Renal cortical epithelial cell (primary cell): ENCODE data around the gene POLR2F. TPM values are rescaled to one million over a fixed set of nuclear protein-coding genes. Genes with fewer than 3 reads are reported as not detected.
"Not testable (repeated sequence)": the region's sequence is repeated elsewhere in the genome, so short reads cannot be mapped to it uniquely, and the experiment has no call there.

Experiments
- DNase-seq: peaks from one replicate; pipeline ENCODE4 v3.0.0-alpha.2; 2011; ENCODE audit warnings: low read depth
- total RNA-seq: library from RNA; depleted of rRNA; stranded (reverse); fragments of >200 nt; gene quantifications from 2 replicates; pipeline ENCODE4 v1.2.3, GENCODE V29; 2014

The POLR2F gene
- total RNA-seq, 1 donor from 2014 or later = 37.9 TPM

GRCh38 chr22:37953062-37953436, 450 bp upstream of the POLR2F start:
- no peak for DNase-seq

DNA sequence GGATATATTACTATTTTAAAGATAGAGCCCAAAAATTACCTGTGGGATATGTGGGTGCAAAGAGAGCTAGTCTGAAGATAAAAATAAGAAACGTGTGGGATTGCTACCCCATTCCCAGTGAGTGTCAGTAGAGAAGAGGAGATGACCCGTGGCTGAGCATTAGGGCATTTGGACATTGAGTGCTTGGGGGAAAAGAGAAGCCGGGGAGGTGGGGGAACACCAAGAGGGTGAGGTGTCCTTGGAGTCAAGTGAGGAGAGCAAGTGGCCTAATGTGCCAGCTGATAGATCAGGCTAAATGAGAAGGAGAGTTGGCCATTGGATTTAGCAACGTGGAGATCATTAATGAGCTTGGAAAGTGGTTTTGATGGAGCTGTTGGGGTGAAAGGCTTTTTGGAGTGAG, 1.2 kb downstream of the POLR2F start:
- no peak for DNase-seq

- not testable (repeated sequence) for DNase-seq
These were observed 2.4 kb downstream of the POLR2F start for GRCh38 chr22:37955825-37956397.

DNA sequence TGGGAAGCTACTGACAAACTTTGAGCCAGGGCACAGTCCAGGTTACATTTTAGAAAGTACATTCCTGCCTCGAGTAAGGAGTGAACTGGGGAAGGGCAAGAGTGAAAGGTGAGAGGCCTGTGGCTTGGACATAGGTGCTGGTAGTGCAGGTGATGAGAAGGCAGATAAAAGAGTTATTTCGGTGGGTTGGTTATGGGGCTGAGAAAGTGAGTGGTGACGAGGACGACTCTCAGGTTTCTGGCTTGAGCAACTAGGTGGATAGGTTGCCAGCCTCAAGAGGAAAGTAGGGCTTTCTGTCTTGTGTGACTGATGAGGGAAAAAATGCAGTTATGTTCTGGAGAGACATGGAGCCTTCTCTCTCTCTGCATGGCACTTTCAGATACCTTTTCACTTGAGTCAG, 3.7 kb downstream of the POLR2F start:
- no peak for DNase-seq

DNA sequence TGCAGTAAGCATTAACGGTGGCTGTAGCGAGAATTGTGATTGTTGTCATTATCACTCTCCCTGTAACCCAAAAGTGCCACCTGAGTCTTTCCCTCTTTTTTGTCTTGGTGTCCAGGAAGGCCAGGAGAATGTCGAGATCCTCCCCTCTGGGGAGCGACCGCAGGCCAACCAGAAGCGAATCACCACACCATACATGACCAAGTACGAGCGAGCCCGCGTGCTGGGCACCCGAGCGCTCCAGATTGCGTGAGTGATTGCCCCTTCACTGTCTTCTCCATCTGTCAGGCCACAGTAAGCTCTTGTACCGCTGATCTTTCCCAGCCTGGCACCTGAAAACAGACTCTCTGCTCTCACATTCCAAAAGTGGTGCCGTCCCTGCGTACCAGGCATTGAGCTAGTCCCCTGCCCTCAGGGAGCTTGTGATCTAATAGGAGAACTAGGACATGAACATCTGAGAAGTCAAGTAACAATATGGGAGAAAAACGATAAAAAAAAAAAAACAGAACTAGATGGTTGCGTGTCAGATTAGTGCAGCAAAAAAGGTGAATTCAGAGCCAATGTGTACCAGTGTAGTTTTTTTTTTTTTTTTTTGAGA, 5.8 kb downstream of the POLR2F start:
- no peak for DNase-seq

GRCh38 chr22:37961062-37961461, 7.6 kb downstream of the POLR2F start:
- DNase-seq = no peak

- peak; percentile 53 for DNase-seq
These were observed 12.6 kb downstream of the POLR2F start for GRCh38 chr22:37965940-37966664.

- DNase-seq = no peak
These were observed 13.6 kb downstream of the POLR2F start for GRCh38 chr22:37967147-37967546.

- no peak for DNase-seq
These were observed 14.3 kb downstream of the POLR2F start for GRCh38 chr22:37967637-37968451.

DNA sequence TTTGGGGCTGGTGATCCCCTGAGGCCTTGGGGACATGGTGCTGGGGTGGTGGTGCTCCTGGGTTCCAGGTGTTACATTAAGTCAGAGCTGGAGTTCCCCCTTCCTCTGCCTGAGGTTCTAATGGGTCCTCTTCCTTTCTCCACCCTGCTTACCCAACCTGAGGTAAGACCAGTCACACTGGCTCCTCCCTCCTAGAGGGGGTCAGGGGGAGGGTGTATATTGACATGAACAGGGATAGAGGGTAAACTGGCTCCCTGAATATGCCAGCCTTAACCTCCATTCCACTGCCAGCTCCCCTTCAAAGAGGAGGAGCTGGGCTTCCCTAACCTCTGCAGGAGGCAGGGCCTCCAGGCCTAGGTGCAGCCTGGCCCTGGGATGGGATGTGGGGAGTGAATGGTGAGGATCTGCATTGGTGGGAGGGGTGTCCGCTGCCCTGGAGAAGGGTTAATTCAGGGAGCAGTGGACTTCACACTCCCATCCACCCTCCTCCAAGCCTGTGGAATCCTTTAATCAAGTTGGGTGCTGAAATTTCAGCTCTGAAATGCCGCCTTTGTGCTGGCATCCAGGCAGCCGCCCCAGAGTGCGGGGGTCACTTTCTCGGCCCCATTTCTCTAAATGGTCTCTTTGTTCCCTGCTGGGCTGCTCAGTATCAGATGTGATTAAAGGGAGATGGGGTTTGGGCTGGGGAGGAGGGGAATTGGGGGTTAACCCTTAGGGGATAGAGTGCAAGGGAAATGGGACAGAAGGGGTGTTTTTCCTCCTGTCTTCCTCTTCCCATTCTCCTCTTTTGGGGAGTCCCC, 15.2 kb downstream of the POLR2F start:
- DNase-seq = no peak

DNA sequence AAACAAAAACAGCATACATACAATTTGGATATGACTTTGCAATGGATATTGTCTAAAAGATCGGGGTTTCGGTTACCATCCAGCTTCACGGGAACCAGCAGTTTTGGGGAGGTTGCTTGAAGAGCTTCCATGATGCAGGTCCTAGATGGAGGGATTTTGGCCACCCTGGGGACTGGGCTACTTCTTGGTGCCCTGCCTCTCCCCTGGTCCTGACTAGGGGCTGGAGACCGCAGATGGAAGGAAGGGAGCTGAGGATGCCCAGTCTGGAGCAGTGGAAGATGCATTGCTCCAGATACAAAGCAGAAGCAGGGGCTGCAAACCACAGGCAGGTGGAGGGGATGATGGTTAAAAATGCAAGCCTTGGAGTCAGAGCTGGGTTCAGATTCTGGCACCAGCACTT, 17.4 kb downstream of the POLR2F start:
- no peak for DNase-seq

- no peak for DNase-seq
These were observed 18.3 kb downstream of the POLR2F start for GRCh38 chr22:37971475-37972434.

- DNase-seq = no peak
These were observed 19.0 kb downstream of the POLR2F start for GRCh38 chr22:37972527-37972926.

DNA sequence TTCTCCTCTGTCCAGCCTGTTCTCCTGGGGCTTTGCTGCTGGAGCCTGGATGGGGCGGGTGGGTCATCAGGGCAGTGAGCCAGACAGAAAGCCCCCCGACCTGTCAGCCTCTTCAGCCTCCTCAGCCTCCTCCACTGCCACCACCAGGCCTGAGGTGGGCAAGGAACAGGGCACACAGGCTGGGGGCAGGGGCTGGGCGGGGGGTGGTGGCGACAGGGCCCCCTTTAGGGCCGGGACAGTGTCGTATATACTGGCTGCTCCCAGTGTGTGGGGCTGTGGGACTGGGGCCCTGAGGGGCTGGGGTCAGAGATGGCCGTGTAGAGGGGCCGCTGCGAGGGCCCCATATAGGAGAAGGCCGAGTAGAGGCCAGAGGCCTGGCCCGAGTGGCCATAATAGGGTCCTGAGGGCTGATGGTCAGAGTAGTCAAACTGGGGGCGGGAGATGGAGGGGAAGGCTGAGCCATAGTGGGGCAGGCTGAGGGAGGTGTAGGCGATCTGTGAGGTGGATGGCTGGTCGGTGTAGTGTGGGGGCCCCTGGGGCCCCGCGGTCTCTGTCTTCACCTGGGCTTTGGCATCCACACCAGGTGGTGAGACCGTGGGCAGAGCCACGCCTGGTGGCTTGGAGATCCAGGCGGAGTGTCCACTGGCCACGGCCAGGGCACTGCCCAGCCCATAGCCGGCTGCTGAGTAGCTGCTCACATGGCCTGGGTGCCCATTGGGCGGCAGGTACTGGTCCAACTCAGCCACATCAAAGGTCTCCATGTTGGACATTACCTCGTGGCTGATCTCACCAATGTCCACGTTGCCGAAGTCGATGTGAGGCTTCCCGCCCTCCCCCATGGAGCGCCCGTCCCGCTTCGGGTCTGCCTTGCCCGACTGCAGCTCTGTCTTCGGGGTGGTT, 20.0 kb downstream of the POLR2F start:
- DNase-seq = no peak

DNA sequence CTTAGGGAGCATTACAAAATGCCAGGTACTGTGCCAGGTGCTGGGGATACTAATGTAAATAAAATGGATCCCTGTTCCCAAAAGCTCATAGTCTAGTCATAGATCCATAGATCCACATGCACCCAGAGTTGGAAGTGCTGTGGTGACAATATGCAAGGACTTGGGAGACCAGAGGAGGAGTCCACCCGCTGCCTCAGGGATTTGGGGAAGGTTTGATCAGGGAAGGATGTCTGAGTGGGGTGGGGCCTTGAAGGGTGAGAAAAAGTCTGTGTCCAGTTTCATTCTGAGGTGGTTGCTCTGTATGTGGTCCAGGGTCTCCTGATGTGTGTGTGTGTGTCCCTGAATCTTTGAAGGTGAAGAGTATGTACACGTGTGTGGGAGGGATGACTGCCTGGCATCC, 21.7 kb downstream of the POLR2F start:
- no peak for DNase-seq

DNA sequence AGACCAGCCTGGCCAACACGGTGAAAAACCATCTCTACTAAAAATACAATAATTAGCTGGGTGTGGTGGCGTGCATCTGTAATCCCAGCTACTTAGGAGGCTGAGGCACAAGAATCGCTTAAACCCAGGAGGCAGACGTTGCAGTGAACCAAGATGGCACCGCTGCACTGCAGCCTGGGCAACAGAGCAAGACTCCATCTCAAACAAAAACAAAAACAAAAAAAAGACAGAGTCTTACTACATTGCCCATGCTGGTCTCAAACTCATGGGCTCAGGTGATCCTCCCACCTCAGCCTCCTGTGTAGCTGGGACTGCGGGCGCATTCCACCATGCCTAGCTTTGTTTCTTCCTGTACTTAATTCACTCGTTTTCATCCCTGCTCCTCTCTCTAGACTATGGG, 22.5 kb downstream of the POLR2F start:
- not testable (repeated sequence) for DNase-seq

GRCh38 chr22:37976547-37976946, 23.0 kb downstream of the POLR2F start:
- no peak for DNase-seq

GRCh38 chr22:37979782-37980181, 26.3 kb downstream of the POLR2F start:
- no peak for DNase-seq

DNA sequence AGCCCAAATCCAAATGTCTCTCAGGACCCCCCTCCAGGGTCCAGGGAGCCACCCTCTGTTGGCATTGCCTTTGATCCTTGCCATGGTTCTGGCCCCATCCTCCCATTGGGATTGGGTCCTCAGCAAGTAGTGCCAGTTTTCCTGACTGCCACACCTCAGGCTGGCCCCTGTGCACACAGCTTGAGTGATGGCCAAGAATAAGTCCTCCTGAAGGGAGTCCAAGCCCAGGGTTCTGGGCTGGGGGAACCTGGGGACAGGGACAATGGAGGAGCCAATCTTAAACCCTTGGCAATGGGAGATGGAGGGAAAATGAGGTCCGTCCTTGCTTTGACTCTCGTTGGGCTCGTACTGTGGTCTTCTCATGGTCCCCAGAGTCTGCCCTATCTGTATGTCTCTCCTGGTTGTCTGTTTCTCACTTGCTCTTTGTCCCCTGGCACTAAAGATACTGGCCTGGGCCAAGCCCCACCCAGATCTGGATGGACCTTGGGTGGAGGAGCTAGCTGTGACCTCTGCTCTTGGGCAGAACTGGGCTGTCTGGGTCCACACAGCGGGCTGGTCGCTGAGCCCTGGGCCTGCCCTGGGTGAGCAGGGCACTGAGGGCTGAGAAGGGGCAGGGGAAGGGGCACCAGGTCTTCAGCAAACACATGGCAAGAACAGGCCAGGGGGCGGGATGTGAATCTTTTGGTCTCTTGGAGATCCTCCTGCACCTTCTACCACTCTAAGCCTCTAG, 27.9 kb downstream of the POLR2F start:
- no peak for DNase-seq
